ENCODE data around the gene UGGT1. TPM values are rescaled to one million over a fixed set of nuclear protein-coding genes. Genes with fewer than 3 reads are reported as not detected.

UGGT1 gene
- total and polyA plus RNA-seq, 2 donors (not counting 3 experiments of a cell fraction or from before 2014, with no cell fraction given): 27.6 to 83.2 TPM

DNA sequence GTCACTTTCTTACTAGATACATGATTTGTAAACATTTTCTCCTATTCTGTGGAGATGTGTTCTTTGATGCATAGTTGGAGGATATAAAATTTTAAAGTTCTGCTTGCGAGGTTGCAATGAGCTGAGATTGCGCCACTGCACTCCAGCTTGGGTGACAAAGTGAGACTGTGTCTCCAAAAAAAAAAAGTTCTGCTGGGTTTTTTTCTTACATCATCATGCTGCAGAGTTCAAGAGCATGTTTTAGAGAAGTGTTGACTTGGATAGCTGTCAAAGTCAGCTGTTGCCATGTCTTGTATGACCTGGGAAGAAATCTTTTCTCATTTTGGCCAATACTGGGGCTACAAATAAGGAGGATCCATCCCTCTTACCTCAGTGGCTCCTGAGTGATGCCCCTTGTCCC lies 71.3 kb downstream of the UGGT1 start:
- no TSS peak for BruUV-seq (replicated peaks)

More for the DNA sequence above, 71.3 kb downstream of the UGGT1 start:
- H3K9ac ChIP-seq (replicated peaks; ENCODE audit: extremely low read depth, insufficient read depth, low read length): no peak overlapping the region
- H3K9me3 ChIP-seq (replicated peaks; ENCODE audit: control insufficient read depth, insufficient read depth, low read length): no peaks in the 10 kb centered on the region
- no peaks in the 10 kb centered on the region for H4K20me1 ChIP-seq (replicated peaks; ENCODE audit: control insufficient read depth, extremely low read depth, insufficient read depth, low read length)
- POLR2A ChIA-PET: no interaction called here
- H3K4me2 ChIP-seq (ENCODE audit: insufficient read depth, low read length): no peak overlapping the region
- FAIRE-seq: no peak
- no peaks in the 10 kb centered on the region for H3K27me3 ChIP-seq (ENCODE audit: control insufficient read depth in 2 of 2, insufficient read depth in 2 of 2, low read length in 2 of 2)
- H3K4me1 ChIP-seq (ENCODE audit: control insufficient read depth, extremely low read depth, insufficient read depth, low read length): peaks cover 3% of the 10 kb centered on the region
- DNase-seq (ENCODE audit: low read depth, low spot score): no peak
- H2AFZ ChIP-seq (ENCODE audit: low read depth, low read length): no peak overlapping the region
- TF ChIP-seq POLR2A (IDR thresholded peaks at IDR 0.05; ENCODE audit: low read depth, low read length): no peak
- TF ChIP-seq, protein P1, sequence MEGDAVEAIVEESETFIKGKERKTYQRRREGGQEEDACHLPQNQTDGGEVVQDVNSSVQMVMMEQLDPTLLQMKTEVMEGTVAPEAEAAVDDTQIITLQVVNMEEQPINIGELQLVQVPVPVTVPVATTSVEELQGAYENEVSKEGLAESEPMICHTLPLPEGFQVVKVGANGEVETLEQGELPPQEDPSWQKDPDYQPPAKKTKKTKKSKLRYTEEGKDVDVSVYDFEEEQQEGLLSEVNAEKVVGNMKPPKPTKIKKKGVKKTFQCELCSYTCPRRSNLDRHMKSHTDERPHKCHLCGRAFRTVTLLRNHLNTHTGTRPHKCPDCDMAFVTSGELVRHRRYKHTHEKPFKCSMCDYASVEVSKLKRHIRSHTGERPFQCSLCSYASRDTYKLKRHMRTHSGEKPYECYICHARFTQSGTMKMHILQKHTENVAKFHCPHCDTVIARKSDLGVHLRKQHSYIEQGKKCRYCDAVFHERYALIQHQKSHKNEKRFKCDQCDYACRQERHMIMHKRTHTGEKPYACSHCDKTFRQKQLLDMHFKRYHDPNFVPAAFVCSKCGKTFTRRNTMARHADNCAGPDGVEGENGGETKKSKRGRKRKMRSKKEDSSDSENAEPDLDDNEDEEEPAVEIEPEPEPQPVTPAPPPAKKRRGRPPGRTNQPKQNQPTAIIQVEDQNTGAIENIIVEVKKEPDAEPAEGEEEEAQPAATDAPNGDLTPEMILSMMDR (IDR thresholded peaks at IDR 0.05; ENCODE audit: extremely low read depth in 1 of 2, insufficient read depth in 1 of 2, low read depth in 1 of 2, low read length in 2 of 2): no peak
- no peak for TF ChIP-seq GATA2 (IDR thresholded peaks at IDR 0.05; ENCODE audit: insufficient read depth, insufficient read length, low read depth, low read length)
- TF ChIP-seq JUN (IDR thresholded peaks at IDR 0.05; ENCODE audit: borderline replicate concordance, insufficient read depth, insufficient read length, low read depth): no peak
- no peak for TF ChIP-seq MYC (IDR thresholded peaks at IDR 0.05; ENCODE audit: low read depth, low read length)
- TF ChIP-seq, protein P2, sequence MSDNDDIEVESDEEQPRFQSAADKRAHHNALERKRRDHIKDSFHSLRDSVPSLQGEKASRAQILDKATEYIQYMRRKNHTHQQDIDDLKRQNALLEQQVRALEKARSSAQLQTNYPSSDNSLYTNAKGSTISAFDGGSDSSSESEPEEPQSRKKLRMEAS (IDR thresholded peaks at IDR 0.05; ENCODE audit: insufficient read depth, insufficient read length): no peak
- TF ChIP-seq FOS (IDR thresholded peaks at IDR 0.05; ENCODE audit: borderline replicate concordance, insufficient read depth, low read length): no peak
- TF ChIP-seq EZH2 (IDR thresholded peaks at IDR 0.05; ENCODE audit: borderline replicate concordance, low read depth, low read length, severe bottlenecking): no peak
- peaks cover 14 to 15% of the 10 kb centered on the region in 2 experiments for H3K36me3 ChIP-seq (ENCODE audit: control insufficient read depth in 2 of 2, extremely low read depth in 1 of 2, insufficient read depth in 2 of 2, low read length in 2 of 2)
- H3K27ac ChIP-seq (ENCODE audit: insufficient read depth, low read depth, low read length): no peak overlapping the region
- no peaks in the 10 kb centered on the region for H3K9me1 ChIP-seq (replicated peaks; ENCODE audit: control insufficient read depth, extremely low read depth, insufficient read depth, low read length)
- dilution Hi-C loops (cut with MboI; ENCODE audit: extremely low pct_ligation_motif_present, low sequenced_read_pairs) (no loop called here), intact Hi-C loops (cut with micrococcal nuclease) (no loop called here)
- H3K79me2 ChIP-seq (ENCODE audit: control insufficient read depth, insufficient read depth, low read length): no peaks in the 10 kb centered on the region
- CTCF ChIA-PET: no interaction called here
- no peak overlapping the region for H3K4me3 ChIP-seq (replicated peaks in 1 of 3; ENCODE audit: insufficient read depth in 1 of 3, low read depth in 1 of 3, low read length in 3 of 3)

All from endothelial cell of umbilical vein (primary cell).